Naive B cell (primary cell): ENCODE results near the gene ZNF860. TPM values are rescaled to one million over a fixed set of nuclear protein-coding genes. Genes with fewer than 3 reads are reported as not detected.
A peak's percentile ranks its signal among the peaks of the same experiment; 100 is the strongest.

Experiments used
- ATAC-seq, 2 donors: fragments of 150-1000 bp; cut with Tn5 transposase; 2 replicates each; pipeline ENCODE4 v1.10.0; 2021; ENCODE audit warnings: low read depth in 2 of 2, mild to moderate bottlenecking in 2 of 2, moderate library complexity in 2 of 2
- DNase-seq: peaks from one replicate; pipeline ENCODE4 v3.0.0; 2022
- H3K27ac Mint-ChIP-seq, 6 donors: one replicate each; pipeline ENCODE4 v1.8.0; 2020 to 2022; ENCODE audit warnings: mild to moderate bottlenecking in 6 of 6, mixed read lengths in 6 of 6, moderate library complexity in 5 of 6, inconsistent platforms in 2 of 6
- H3K27me3 Mint-ChIP-seq, 3 donors: one replicate each; pipeline ENCODE4 v1.8.0; 2021 to 2022; ENCODE audit warnings: mixed read lengths in 3 of 3, mild to moderate bottlenecking in 1 of 3
- H3K36me3 Mint-ChIP-seq, 2 donors: one replicate each; pipeline ENCODE4 v1.8.0; 2020 to 2022; ENCODE audit warnings: mixed read lengths in 2 of 2, inconsistent platforms in 1 of 2, mild to moderate bottlenecking in 1 of 2
- H3K4me1 Mint-ChIP-seq, 3 donors: one replicate each; pipeline ENCODE4 v1.8.0; 2020 to 2022; ENCODE audit warnings: mixed read lengths in 3 of 3, inconsistent platforms in 1 of 3, mild to moderate bottlenecking in 1 of 3, moderate library complexity in 1 of 3
- H3K4me3 Mint-ChIP-seq, 8 donors: one replicate each; pipeline ENCODE4 v1.8.0; 2020 to 2022; ENCODE audit warnings: mild to moderate bottlenecking in 8 of 8, mixed read lengths in 8 of 8, moderate library complexity in 8 of 8, inconsistent platforms in 2 of 8
- H3K9me3 Mint-ChIP-seq, 7 donors: one replicate each; pipeline ENCODE4 v1.8.0; 2020 to 2022; ENCODE audit warnings: mixed read lengths in 7 of 7, mild to moderate bottlenecking in 5 of 7, inconsistent platforms in 2 of 7, moderate library complexity in 1 of 7
- polyA plus RNA-seq, 6 donors: library from polyadenylated mRNA; unstranded; fragments of 300-500 nt; fragmentation: Illumina TruSeq; gene quantifications; one replicate each; pipeline ENCODE4 v1.2.3, GENCODE V29; 2021; ENCODE audit warnings: low read depth in 6 of 6

ZNF860 gene
- polyA plus RNA-seq: 10 to 100 TPM in 5 of 6 donors, 1 to 10 TPM in 1; 9.1 to 32.2 (median 12.2) TPM

- H3K27ac Mint-ChIP-seq: peak within 1 kb of the TSS; percentile 84 to 98 (median 95)
These were observed at the start of gene ZNF860, which contains the start of gene OSBPL10 for GRCh38 chr3:31981206-31982181. TSS of gene ZNF860 (plus strand) at chr3:31981750. CDS start at chr3:31989080, 7,330 bp downstream. TSS of gene OSBPL10 (minus strand) at chr3:31981262. CDS start at chr3:31981179, 83 bp downstream.

GRCh38 chr3:31932990-31933389 lies 48.6 kb upstream of the ZNF860 start:
- DNase-seq: no peak
- Mint-ChIP-seq H3K9me3 (no peaks in the 10 kb centered on the region), H3K27ac (peak overlapping the region; percentile 56 to 92 (median 74)), H3K4me1 (peaks cover 43 to 55% (median 45%) of the 10 kb centered on the region in 3 donors), H3K4me3 (peak overlapping the region in 5 of 8 donors; percentile 0 to 77 (median 59)), H3K36me3 (peaks cover 4 to 7% of the 10 kb centered on the region in 2 donors), H3K27me3 (no peaks in the 10 kb centered on the region)
- no peak for ATAC-seq

More at GRCh38 chr3:31981206-31982181, at the start of gene ZNF860, which contains the start of gene OSBPL10:
- DNase-seq: peak; percentile 56
- Mint-ChIP-seq H3K9me3 (peaks cover 0 to 4% (median 0%) of the 10 kb centered on the region in 7 donors), H3K36me3 (peaks cover 10 to 26% of the 10 kb centered on the region in 2 donors), H3K4me3 (peak within 1 kb of the TSS; percentile 96 to 100 (median 98)), H3K27me3 (no peaks in the 10 kb centered on the region), H3K4me1 (peaks cover 76 to 79% (median 77%) of the 10 kb centered on the region in 3 donors)
- ATAC-seq: peak; percentile 54 to 55

DNA sequence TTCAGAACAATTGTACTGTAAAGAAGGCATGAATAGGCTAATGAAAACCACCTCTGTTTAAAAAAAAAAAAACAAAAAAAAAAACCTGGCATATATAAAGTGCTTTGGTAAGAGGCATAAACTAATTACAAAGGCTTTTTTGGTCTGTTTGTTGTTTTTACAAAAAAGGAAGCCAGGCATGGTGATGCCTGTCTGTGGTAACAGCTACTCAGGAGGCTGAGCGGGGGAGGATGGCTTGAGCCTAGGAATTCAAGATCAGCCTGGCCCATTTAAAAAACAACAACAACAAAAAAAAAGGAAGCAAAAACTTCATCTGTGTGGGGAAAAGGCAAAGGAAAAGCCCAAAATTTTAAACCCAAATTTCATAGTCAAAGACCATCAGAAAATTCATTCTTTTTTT lies 47.5 kb upstream of the ZNF860 start:
- H3K4me3 Mint-ChIP-seq: peak overlapping the region in 7 of 8 donors; percentile 23 to 84 (median 67)

GRCh38 chr3:31934866-31935265 lies 46.7 kb upstream of the ZNF860 start:
- peaks cover 39 to 41% (median 40%) of the 10 kb centered on the region in 3 donors for H3K4me1 Mint-ChIP-seq

More for the DNA sequence above, 47.5 kb upstream of the ZNF860 start:
- Mint-ChIP-seq H3K27me3 (no peaks in the 10 kb centered on the region), H3K9me3 (no peaks in the 10 kb centered on the region), H3K27ac (peak overlapping the region in 5 of 6 donors; percentile 73 to 92 (median 85)), H3K4me1 (peaks cover 39 to 46% (median 40%) of the 10 kb centered on the region in 3 donors), H3K36me3 (peaks cover 4 to 7% of the 10 kb centered on the region in 2 donors)
- ATAC-seq (peak; percentile 45 to 49), DNase-seq (no peak)

DNA sequence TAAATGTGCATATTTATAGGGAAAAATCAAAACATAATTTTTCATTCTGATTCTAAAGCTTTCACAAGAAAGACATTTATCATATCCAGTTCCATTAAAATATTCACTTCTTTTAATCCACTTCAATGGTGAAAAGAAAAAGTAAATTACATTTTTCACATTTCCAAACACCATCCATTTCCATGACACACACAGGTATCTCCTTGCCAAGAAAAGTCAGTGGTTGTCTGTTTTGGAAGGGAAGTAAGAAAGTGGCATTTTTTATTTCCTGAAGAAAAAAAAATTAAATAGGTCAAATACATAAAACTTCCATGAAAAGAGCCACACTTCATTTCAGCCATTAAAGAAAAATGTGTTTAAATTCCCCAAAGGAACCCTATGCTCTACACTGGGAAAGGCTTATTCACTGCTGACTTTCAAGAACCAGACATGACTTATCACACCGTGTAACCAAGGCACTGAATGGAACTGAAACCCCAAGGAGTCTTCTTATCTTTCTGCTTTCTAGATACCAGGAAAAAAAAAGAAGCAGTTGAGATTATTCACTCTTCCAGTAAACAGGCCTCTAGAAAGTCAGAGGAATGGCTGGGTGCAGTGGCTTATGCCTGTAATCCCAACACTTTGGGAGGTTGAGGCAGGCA lies 45.0 kb upstream of the ZNF860 start:
- Mint-ChIP-seq H3K9me3 (no peaks in the 10 kb centered on the region), H3K4me3 (peak overlapping the region in 1 of 8 donors; percentile 16), H3K27me3 (no peaks in the 10 kb centered on the region), H3K36me3 (peaks cover 0 to under 1% of the 10 kb centered on the region in 2 donors), H3K27ac (peak overlapping the region in 2 of 6 donors; percentile 40 to 63), H3K4me1 (peaks cover 26 to 37% (median 28%) of the 10 kb centered on the region in 3 donors)
- no peak for DNase-seq
- peak; percentile 47 to 52 for ATAC-seq

More at GRCh38 chr3:31934866-31935265, 46.7 kb upstream of the ZNF860 start:
- peak overlapping the region in 3 of 6 donors; percentile 33 to 75 (median 69) for H3K27ac Mint-ChIP-seq
- H3K27me3 Mint-ChIP-seq: no peaks in the 10 kb centered on the region
- peak overlapping the region in 3 of 8 donors; percentile 45 to 53 (median 51) for H3K4me3 Mint-ChIP-seq
- no peak for ATAC-seq
- no peaks in the 10 kb centered on the region for H3K9me3 Mint-ChIP-seq
- no peak for DNase-seq
- H3K36me3 Mint-ChIP-seq: peaks cover 4 to 7% of the 10 kb centered on the region in 2 donors

- no peak for DNase-seq
- Mint-ChIP-seq H3K4me1 (peaks cover 24 to 34% (median 26%) of the 10 kb centered on the region in 3 donors), H3K27me3 (no peaks in the 10 kb centered on the region), H3K36me3 (no peaks in the 10 kb centered on the region), H3K9me3 (no peaks in the 10 kb centered on the region), H3K27ac (peak overlapping the region in 3 of 6 donors; percentile 9 to 44 (median 36)), H3K4me3 (peak overlapping the region in 1 of 8 donors; percentile 74)
- no peak for ATAC-seq
These were observed 44.3 kb upstream of the ZNF860 start for GRCh38 chr3:31937225-31937624.

DNA sequence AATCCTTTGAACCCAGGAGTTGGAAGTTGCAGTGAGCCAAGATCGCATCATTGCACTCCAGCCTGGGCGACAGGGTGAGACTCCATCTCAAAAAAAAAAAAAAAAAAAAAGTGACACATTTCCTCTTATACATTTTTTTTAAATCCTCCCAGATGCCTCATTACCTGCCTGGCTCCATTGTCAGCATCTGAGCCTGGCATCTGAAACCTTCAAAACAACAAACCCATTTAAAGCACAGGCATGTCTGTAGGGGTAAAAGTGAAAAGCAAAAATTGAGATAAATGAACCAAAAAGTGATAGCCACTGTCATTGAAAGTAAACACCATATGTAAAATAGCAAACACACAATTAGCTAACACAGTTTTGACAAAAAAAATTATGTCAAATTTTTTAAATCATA lies 39.1 kb upstream of the ZNF860 start:
- no peak for ATAC-seq
- DNase-seq: no peak
- peaks cover 0 to 4% (median 0%) of the 10 kb centered on the region in 7 donors for H3K9me3 Mint-ChIP-seq
- H3K27ac Mint-ChIP-seq: peak overlapping the region in 1 of 6 donors; percentile 67
- H3K4me1 Mint-ChIP-seq: peaks cover 32 to 37% (median 35%) of the 10 kb centered on the region in 3 donors
- peak overlapping the region in 3 of 8 donors; percentile 6 to 58 (median 45) for H3K4me3 Mint-ChIP-seq
- no peaks in the 10 kb centered on the region for H3K27me3 Mint-ChIP-seq
- peaks cover 0 to 7% of the 10 kb centered on the region in 2 donors for H3K36me3 Mint-ChIP-seq

DNA sequence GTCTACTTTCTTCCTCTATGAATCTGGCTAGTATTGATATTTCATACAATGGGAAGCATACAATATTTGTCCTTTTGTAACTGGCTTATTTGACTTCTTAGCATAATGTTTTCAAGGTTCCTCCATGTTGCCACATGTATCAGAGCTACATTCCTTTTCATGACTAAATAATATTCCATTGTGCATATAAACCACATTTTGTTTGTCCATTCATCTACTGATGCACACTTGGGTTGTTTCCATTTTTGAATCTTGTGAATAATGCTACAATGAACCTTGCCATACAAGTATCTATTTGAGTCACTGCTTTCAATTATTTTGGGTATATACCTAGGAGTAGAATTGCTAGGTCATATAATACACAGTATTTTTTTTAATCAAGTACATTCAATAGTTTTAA lies 38.5 kb upstream of the ZNF860 start:
- DNase-seq (no peak), ATAC-seq (no peak)
- Mint-ChIP-seq H3K27me3 (no peaks in the 10 kb centered on the region), H3K4me1 (peaks cover 38 to 43% (median 40%) of the 10 kb centered on the region in 3 donors), H3K36me3 (peaks cover 0 to 7% of the 10 kb centered on the region in 2 donors), H3K9me3 (peaks cover 0 to 4% (median 0%) of the 10 kb centered on the region in 7 donors), H3K4me3 (peak overlapping the region in 1 of 8 donors; percentile 12), H3K27ac (peak overlapping the region in 3 of 6 donors; percentile 9 to 42 (median 29))

DNA sequence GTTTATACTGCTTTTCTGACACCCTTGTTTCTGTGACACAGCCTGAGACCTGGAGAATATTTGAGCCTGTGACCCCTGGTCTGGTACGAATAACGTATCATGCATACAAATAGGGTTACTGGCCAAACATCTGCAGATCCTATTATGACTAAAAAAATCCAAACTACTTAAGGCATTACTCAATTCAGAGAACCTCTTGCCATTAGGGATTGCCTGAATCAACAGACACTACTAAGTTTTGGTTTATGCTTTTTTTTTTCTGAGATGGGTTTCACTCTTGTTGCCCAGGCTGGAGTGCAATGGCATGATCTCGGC lies 35.9 kb upstream of the ZNF860 start:
- Mint-ChIP-seq H3K9me3 (peaks cover 0 to 13% (median 9%) of the 10 kb centered on the region in 7 donors), H3K27me3 (no peaks in the 10 kb centered on the region), H3K36me3 (peaks cover 4 to 7% of the 10 kb centered on the region in 2 donors), H3K4me3 (peak overlapping the region in 7 of 8 donors; percentile 38 to 89 (median 61)), H3K4me1 (peaks cover 60 to 67% (median 65%) of the 10 kb centered on the region in 3 donors), H3K27ac (peak overlapping the region; percentile 80 to 95 (median 93))
- ATAC-seq: no peak
- no peak for DNase-seq

GRCh38 chr3:31946484-31947081 lies 35.0 kb upstream of the ZNF860 start:
- peak overlapping the region; percentile 93 to 100 (median 97) for H3K27ac Mint-ChIP-seq
- H3K36me3 Mint-ChIP-seq: peaks cover 7 to 8% of the 10 kb centered on the region in 2 donors
- peaks cover 0 to 16% (median 11%) of the 10 kb centered on the region in 7 donors for H3K9me3 Mint-ChIP-seq
- peak overlapping the region; percentile 18 to 85 (median 62) for H3K4me3 Mint-ChIP-seq
- peaks cover 60 to 73% (median 70%) of the 10 kb centered on the region in 3 donors for H3K4me1 Mint-ChIP-seq
- ATAC-seq: peak; percentile 63
- no peak for DNase-seq
- H3K27me3 Mint-ChIP-seq: no peaks in the 10 kb centered on the region

DNA sequence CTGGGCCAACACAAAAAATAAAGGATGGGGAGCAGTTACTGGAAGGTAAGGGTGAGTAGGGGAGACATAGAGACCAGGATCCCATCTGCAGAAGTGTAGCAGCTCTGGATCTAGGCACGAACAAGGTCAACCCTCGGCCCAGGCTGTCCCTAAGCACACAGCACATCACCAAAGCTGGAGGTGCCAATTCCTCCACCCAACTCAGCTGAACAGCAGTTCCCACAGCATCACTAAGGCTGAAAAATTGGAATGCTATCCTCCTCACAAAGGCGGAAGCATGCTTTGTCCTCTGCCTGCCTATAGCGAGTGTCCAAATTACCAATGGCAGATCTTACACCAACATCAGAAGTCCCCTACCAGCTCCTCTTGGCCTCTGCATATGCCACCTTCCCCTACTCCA lies 34.4 kb upstream of the ZNF860 start:
- no peak for ATAC-seq
- peak overlapping the region; percentile 93 to 100 (median 97) for H3K27ac Mint-ChIP-seq

DNA sequence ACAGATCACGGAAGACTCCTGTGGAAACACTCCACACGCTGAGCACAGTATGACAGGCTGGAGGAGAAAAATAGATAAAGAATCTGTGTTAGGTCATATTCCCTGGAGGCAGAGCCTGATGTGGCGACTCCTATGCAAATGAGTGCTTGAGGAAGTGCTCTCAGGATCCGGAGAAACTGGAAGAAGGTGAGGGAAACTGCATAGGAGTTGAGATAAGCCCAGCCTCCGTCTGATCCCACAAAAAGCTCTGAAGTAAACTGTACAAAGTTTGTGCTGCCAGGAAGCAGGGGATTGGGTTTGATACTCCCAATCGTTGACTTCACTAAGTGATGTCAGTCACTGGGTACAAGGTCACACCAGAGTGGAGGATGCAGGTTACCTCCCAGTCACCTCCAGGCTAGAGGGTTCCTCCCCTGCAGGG lies 33.9 kb upstream of the ZNF860 start:
- peaks cover 64 to 80% (median 80%) of the 10 kb centered on the region in 3 donors for H3K4me1 Mint-ChIP-seq
- peak overlapping the region; percentile 25 to 86 (median 70) for H3K4me3 Mint-ChIP-seq

More for the DNA sequence above, 34.4 kb upstream of the ZNF860 start:
- DNase-seq: no peak
- peaks cover 0 to 16% (median 11%) of the 10 kb centered on the region in 7 donors for H3K9me3 Mint-ChIP-seq
- peak overlapping the region; percentile 25 to 86 (median 70) for H3K4me3 Mint-ChIP-seq
- no peaks in the 10 kb centered on the region for H3K27me3 Mint-ChIP-seq
- H3K4me1 Mint-ChIP-seq: peaks cover 61 to 78% (median 75%) of the 10 kb centered on the region in 3 donors
- peaks cover 7 to 8% of the 10 kb centered on the region in 2 donors for H3K36me3 Mint-ChIP-seq

More for the DNA sequence above, 33.9 kb upstream of the ZNF860 start:
- no peaks in the 10 kb centered on the region for H3K27me3 Mint-ChIP-seq
- H3K9me3 Mint-ChIP-seq: peaks cover 0 to 18% (median 11%) of the 10 kb centered on the region in 7 donors
- peaks cover 4 to 8% of the 10 kb centered on the region in 2 donors for H3K36me3 Mint-ChIP-seq
- no peak for ATAC-seq
- DNase-seq: no peak
- H3K27ac Mint-ChIP-seq: peak overlapping the region; percentile 93 to 100 (median 97)
